ENCODE data around the gene GSTCD. TPM values are rescaled to one million over a fixed set of nuclear protein-coding genes. Genes with fewer than 3 reads are reported as not detected.

The GSTCD gene
- total and polyA plus RNA-seq, 2 donors (not counting 1 experiment from before 2014, with no cell fraction given): 5.0 to 13.2 TPM

DNA sequence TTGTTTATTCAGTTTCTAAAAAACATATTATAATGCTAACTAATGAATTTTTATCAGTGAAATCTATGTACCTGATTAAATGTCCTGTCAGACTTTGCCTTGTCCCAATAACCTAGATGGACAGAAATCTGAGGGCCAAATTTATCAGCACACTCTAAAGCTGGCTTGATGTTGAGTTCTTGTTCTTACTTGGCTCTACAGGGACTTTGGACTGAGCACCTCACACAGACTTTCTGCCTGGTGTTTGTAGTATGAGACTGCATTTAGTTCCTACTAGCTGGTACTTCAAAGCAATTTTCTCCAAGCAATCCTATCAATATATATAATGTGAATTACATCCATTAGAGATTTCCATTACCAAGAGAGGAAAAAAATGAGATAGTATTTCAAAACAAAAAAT, 37.9 kb upstream of the GSTCD start:
- Mint-ChIP-seq H3K4me1 (no peaks in the 10 kb centered on the region), H3K4me3 (no peak overlapping the region), H3K27me3 (peaks cover 19% of the 10 kb centered on the region), H3K9me3 (ENCODE audit: insufficient read depth) (no peaks in the 10 kb centered on the region), H3K27ac (no peak overlapping the region)
- ATAC-seq (ENCODE audit: low read depth) (no peak), DNase-seq (no peak)
- H2AFZ ChIP-seq (ENCODE audit: insufficient read depth, low read depth, low read length, poor library complexity, severe bottlenecking): no peak overlapping the region
- intact Hi-C loops (cut with micrococcal nuclease): no loop called here
- H3K9me3 ChIP-seq (ENCODE audit: control extremely low read depth in 1 of 3, control insufficient read depth in 2 of 3, insufficient read depth in 1 of 3, low read length in 2 of 3): no peaks in the 10 kb centered on the region
- CTCF ChIA-PET: no interaction called here
- H3K4me3 ChIP-seq (ENCODE audit: control extremely low read depth in 1 of 5, extremely low read depth in 1 of 5, insufficient read depth in 1 of 5, low read depth in 2 of 5, low read length in 4 of 5): no peak overlapping the region
- H3K4me2 ChIP-seq (replicated peaks; ENCODE audit: low read depth, low read length, poor library complexity, severe bottlenecking): no peak overlapping the region
- peaks cover 0 to 2% (median 0%) of the 10 kb centered on the region in 4 experiments for H3K27me3 ChIP-seq (replicated peaks in 1 of 4; ENCODE audit: control extremely low read depth in 1 of 4, control insufficient read depth in 3 of 4, insufficient read depth in 4 of 4, low read length in 3 of 4)
- no peaks in the 10 kb centered on the region for H3K79me2 ChIP-seq (ENCODE audit: control insufficient read depth, insufficient read depth, low read length)
- no peaks in the 10 kb centered on the region for H4K20me1 ChIP-seq (ENCODE audit: control insufficient read depth, insufficient read depth, low read length, poor library complexity, severe bottlenecking)
- no peaks in the 10 kb centered on the region for H3K4me1 ChIP-seq (ENCODE audit: control insufficient read depth in 2 of 2, insufficient read depth in 2 of 2, low read length in 2 of 2)
- H3K36me3 ChIP-seq (replicated peaks in 1 of 2; ENCODE audit: control extremely low read depth in 1 of 2, control insufficient read depth in 1 of 2, extremely low read depth in 1 of 2, insufficient read depth in 2 of 2, low read length in 1 of 2): no peaks in the 10 kb centered on the region
- no peak overlapping the region for H3K9ac ChIP-seq (ENCODE audit: low read length)
- no peak for TF ChIP-seq EZH2 (IDR thresholded peaks at IDR 0.05; ENCODE audit: borderline replicate concordance, insufficient read depth, low read depth, low read length, poor library complexity, severe bottlenecking)
- TF ChIP-seq, protein P1, sequence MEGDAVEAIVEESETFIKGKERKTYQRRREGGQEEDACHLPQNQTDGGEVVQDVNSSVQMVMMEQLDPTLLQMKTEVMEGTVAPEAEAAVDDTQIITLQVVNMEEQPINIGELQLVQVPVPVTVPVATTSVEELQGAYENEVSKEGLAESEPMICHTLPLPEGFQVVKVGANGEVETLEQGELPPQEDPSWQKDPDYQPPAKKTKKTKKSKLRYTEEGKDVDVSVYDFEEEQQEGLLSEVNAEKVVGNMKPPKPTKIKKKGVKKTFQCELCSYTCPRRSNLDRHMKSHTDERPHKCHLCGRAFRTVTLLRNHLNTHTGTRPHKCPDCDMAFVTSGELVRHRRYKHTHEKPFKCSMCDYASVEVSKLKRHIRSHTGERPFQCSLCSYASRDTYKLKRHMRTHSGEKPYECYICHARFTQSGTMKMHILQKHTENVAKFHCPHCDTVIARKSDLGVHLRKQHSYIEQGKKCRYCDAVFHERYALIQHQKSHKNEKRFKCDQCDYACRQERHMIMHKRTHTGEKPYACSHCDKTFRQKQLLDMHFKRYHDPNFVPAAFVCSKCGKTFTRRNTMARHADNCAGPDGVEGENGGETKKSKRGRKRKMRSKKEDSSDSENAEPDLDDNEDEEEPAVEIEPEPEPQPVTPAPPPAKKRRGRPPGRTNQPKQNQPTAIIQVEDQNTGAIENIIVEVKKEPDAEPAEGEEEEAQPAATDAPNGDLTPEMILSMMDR (IDR thresholded peaks at IDR 0.05): no peak
- H3K27ac ChIP-seq (ENCODE audit: low read length in 2 of 2): no peak overlapping the region
- POLR2A ChIA-PET: no interaction called here

DNA sequence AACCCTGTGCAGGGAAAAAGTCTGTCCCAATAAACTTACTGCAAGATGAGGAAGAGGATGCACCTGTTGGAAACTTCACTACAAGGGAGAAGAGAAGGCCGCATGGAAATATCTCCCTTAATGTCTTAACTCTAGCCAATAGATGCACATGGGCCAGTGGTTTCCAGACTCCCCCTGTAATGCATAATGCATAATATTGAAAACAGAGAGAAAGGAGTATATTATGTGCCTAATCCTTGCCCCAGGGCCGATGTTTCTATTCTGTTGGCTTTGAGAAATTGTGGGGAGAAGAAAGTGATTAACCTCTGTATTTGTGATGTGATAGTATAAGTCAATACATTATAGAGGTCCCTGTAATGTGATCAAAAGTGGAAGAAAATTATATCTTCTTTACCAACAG, 37.3 kb upstream of the GSTCD start:
- no peak overlapping the region for H2AFZ ChIP-seq (ENCODE audit: insufficient read depth, low read depth, low read length, poor library complexity, severe bottlenecking)
- ChIA-PET CTCF (no interaction called here), POLR2A (no interaction called here)
- intact Hi-C loops (cut with micrococcal nuclease): no loop called here
- no peak overlapping the region for H3K4me3 Mint-ChIP-seq
- WGBS (ENCODE audit: insufficient coverage): no CpG with 5 or more reads among the region's 2 CpGs
- H3K27ac Mint-ChIP-seq: no peak overlapping the region
- H3K4me2 ChIP-seq (replicated peaks; ENCODE audit: low read depth, low read length, poor library complexity, severe bottlenecking): no peak overlapping the region
- H3K4me3 ChIP-seq (ENCODE audit: control extremely low read depth in 1 of 5, extremely low read depth in 1 of 5, insufficient read depth in 1 of 5, low read depth in 2 of 5, low read length in 4 of 5): no peak overlapping the region
- no peaks in the 10 kb centered on the region for H3K36me3 ChIP-seq (replicated peaks in 1 of 2; ENCODE audit: control extremely low read depth in 1 of 2, control insufficient read depth in 1 of 2, extremely low read depth in 1 of 2, insufficient read depth in 2 of 2, low read length in 1 of 2)
- H3K27me3 ChIP-seq (replicated peaks in 1 of 4; ENCODE audit: control extremely low read depth in 1 of 4, control insufficient read depth in 3 of 4, insufficient read depth in 4 of 4, low read length in 3 of 4): peaks cover 0 to 2% (median 0%) of the 10 kb centered on the region in 4 experiments
- H3K9me3 ChIP-seq (ENCODE audit: control extremely low read depth in 1 of 3, control insufficient read depth in 2 of 3, insufficient read depth in 1 of 3, low read length in 2 of 3): no peaks in the 10 kb centered on the region
- ATAC-seq (ENCODE audit: low read depth) (no peak), DNase-seq (no peak)
- H3K4me1 ChIP-seq (ENCODE audit: control insufficient read depth in 2 of 2, insufficient read depth in 2 of 2, low read length in 2 of 2): no peaks in the 10 kb centered on the region
- H3K9ac ChIP-seq (ENCODE audit: low read length): no peak overlapping the region
- no peaks in the 10 kb centered on the region for H3K9me3 Mint-ChIP-seq (ENCODE audit: insufficient read depth)
- no peak for TF ChIP-seq EZH2 (IDR thresholded peaks at IDR 0.05; ENCODE audit: borderline replicate concordance, insufficient read depth, low read depth, low read length, poor library complexity, severe bottlenecking)
- TF ChIP-seq, protein P1 (IDR thresholded peaks at IDR 0.05): no peak
- H3K4me1 Mint-ChIP-seq: no peaks in the 10 kb centered on the region
- H3K27me3 Mint-ChIP-seq: peaks cover 19% of the 10 kb centered on the region
- H3K27ac ChIP-seq (ENCODE audit: low read length in 2 of 2): no peak overlapping the region
- H4K20me1 ChIP-seq (ENCODE audit: control insufficient read depth, insufficient read depth, low read length, poor library complexity, severe bottlenecking): no peaks in the 10 kb centered on the region
- no peaks in the 10 kb centered on the region for H3K79me2 ChIP-seq (ENCODE audit: control insufficient read depth, insufficient read depth, low read length)

Measured in B cell (primary cell).